Right lobe of liver (tissue), 4 donors: ENCODE measurements around the gene OLA1.

Experiments
- POLR2A ChIP-seq: fragments of 450-650 bp; IDR thresholded peaks from one replicate; pipeline ENCODE4 v1.6.1; 2017; ENCODE audit warnings: antibody characterized with exemption, mild to moderate bottlenecking
- TF ChIP-seq, protein P1 (sequence below), 4 donors: fragments of 200-600 bp in 3 of 4; fragments of 450-650 bp in 1 of 4; IDR thresholded peaks; one replicate each; pipeline versions ENCODE4 v1.5.1 to v1.8.0; 2016 to 2022; ENCODE audit warnings: antibody characterized with exemption in 4 of 4, mild to moderate bottlenecking in 2 of 4
- donor health status: DM: no; HTN: no; CAD: no.
- donor health status: DM: no; HTN: no; CAD: no.
- donor health status: DM: no; HTN: yes; CAD: no.

DNA sequence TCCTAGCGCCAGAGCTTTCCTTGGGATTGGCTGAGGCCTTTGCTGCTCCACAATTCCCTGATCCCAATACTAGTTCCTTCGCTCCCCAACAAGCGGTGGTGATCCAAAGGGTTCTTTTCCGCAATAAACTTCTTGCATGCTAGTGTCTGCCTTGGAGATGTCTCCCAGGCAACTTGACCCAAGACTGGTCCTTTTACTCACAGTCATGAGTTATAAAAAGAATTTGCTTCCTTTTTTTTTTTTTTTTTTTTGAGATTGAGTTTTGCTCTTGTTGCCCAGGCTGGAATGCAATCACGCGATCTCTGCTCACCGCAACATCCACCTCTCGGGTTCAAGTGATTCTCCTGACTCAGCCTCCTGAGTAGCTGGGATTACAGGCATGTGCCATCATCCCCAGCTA is 193.4 kb downstream of the OLA1 start:
- TF ChIP-seq, protein P1, sequence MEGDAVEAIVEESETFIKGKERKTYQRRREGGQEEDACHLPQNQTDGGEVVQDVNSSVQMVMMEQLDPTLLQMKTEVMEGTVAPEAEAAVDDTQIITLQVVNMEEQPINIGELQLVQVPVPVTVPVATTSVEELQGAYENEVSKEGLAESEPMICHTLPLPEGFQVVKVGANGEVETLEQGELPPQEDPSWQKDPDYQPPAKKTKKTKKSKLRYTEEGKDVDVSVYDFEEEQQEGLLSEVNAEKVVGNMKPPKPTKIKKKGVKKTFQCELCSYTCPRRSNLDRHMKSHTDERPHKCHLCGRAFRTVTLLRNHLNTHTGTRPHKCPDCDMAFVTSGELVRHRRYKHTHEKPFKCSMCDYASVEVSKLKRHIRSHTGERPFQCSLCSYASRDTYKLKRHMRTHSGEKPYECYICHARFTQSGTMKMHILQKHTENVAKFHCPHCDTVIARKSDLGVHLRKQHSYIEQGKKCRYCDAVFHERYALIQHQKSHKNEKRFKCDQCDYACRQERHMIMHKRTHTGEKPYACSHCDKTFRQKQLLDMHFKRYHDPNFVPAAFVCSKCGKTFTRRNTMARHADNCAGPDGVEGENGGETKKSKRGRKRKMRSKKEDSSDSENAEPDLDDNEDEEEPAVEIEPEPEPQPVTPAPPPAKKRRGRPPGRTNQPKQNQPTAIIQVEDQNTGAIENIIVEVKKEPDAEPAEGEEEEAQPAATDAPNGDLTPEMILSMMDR (IDR thresholded peaks at IDR 0.05), result no peak
- TF ChIP-seq POLR2A, result no peak
